ENCODE data around the gene NAB1. TPM values are rescaled to one million over a fixed set of nuclear protein-coding genes. Genes with fewer than 3 reads are reported as not detected.

NAB1 gene
- polyA plus RNA-seq, 1 donor: 53.9 TPM

DNA sequence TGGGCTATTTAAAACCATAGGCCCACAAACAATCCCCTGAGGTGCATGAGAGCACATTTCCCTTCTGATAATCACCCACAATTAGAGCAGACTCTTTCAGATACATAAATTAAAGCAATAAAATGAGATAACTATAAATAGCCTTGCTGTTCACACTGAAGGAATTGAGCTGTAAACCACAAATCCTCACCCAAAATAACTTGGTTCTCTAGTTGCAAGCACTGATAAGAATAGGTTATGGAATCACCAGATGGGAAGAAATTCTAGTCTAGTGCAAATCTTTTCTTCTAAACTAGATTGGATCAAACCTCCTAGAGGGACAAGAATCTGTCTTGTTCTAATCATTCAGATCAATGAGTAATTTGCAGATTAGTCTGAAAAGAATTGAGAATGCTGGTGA, 64.6 kb downstream of the NAB1 start:
- no peak for DNase-seq (ENCODE audit: low read depth)

DNA sequence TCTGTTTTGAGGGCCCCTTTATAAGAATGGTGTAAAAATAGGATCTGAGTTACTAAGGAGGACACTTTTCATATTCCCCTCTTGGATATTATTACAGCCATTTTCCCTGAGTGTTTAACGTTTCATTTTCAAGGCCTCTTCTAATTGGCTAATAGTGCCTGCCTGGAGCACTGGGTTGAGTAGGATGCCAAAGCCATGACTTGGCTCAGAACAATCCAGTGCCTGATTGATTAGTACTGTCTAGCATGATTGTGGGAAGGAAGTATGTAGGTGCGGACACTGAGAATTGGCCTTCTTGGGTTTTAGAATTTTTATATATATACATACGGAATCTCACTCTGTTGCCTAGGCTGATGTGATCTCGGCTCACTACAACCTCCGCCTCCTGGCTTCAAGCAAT, 66.1 kb downstream of the NAB1 start:
- DNase-seq (ENCODE audit: low read depth): no peak

DNA sequence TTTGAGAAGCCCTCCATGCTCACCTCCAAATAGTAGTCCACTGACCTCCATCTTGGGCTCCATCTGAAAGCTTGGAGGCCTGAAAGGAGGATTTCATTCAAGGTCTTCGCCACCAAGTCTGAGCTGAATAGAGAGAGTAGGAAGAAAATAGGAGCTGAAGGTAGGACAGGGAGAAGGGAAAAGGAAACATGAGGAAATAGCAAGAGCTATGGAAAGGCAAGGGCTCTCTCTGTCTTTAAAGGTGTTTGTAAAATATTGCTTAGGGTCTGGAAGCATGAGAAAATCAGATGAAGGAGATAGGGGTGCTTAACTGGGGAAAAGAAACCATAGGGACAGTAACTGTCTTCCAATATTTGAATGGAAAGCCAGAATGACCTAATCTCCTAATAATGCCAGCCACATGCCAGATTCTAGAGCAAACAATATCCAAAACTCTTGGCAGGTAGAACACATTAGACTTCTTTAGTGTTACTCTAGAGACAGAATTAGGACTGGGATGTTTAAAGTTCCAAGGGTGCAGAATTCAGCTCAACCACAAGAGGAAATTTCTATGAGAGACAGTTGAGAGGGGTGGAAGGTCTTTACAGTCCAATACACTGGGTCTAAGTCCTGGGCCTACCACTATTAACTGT, 67.4 kb downstream of the NAB1 start:
- DNase-seq (ENCODE audit: low read depth): no peak

DNA sequence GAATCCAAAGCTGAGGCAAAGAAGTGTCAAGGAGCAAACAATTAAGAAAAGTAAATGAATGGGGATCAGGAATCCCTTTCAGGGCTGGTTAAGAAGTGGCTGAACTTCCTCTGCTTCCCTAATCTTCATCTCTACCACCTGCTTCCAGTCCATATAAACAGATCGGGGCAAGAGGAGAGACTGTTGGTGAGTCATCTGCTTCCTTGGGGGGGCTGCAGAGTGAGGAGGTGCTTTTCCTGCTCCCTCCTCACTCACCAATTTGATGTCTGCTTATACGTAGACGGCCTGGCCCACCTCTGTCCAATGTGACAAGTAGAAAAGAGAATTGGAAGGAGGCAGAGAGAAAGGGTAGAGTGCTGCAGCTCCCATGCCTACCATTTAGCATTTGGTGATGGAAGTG, 68.4 kb downstream of the NAB1 start:
- no peak for DNase-seq (ENCODE audit: low read depth)

DNA sequence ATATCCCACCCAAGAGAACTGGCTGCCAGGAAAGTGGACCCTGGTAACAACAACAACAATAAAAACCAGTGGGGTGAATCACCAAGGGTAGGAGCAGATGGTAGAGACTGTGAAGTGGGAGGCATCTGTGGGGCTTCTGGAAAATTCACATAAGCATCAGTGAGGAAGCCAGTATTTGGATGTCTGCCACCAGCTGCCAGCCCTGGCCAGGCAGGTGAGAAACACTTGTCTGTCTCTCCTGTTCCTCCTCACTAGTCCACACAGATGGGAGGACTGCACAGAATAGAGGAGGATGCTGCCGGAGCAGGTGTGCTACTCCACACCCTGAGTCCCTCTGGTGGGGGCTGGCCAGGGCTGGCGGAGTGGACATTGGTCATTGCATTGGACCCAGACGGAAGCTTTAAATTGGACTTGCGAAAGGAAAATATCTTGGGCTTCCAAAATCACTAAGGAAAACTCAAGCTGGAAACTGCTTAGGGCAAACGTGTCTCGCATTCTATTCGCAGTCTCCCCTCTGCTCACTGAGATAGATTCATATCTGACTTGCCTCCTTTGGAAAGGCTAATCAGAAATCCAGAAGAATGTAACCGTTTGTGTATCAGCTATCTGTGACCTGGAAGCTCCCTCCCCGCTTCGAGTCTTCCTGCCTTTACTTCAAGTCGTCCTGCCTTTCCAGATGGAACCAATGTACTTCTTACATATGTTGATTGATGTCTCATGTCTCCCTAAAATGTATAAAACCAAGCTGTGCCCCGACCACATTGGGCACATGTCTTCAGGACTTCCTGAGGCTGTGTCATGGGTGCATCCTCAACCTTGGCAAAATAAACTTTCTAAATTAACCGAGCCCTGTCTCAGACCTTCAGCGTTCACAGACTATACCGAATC, 69.1 kb downstream of the NAB1 start:
- DNase-seq (ENCODE audit: low read depth): no peak

DNA sequence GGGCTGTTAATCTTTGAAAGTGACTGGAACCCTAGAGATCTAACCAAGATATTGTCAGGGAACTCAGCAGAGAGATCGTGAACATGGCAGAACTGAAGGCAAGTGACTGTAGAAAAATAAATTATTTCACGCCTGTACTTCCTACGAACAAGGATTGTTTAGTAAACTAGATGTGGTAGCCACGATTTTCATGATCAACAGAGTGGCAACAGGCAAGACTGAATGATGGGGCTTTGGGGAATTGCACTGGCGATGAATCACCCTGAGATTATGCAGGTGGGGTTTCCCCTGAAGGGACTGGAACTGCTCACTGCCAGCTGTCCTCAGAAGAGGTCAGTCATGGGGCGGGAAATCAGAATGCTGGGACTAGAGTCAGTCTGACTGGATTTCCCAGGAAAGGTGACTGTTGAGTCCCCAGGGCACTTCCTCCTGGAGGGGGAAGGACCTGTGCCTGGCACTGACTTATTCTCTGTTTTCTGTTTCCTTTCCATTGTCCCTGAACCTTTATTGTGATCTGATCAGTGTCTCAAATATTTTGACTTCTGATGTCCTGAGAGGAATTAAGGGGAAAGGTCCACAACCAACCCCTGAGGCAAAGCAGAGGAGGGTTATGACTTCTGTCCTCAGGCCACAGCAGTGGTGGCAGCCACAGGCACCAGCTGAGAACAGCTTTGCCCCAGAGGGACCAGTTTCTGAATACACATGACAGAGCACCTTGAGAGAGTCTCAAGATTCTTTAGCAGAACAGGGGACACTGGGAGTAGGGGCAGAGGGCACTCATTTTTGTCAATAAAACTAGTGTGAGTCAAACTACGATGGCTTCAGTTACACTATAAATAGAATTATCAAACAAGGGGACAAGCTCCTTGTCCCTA, 70.0 kb downstream of the NAB1 start:
- no peak for DNase-seq (ENCODE audit: low read depth)

DNA sequence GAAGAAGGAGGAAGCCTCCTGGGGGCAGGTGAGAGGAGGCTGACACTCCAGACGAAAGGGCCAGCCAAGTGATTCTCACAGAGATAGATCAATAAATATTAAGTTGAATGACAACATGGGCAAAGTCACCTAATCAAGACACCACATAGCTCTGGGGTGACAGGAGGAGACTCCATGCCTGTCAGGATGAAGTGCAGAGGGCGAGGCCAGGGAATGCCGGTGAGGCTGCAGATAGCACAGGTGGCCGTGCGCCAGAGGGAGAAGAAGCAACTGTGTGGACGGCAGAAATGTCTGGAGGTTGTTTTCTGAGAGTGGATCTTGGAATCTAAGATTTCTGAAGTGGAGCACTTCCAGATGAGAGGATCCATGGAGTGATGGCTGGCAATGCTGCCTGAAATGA, 71.4 kb downstream of the NAB1 start:
- DNase-seq (ENCODE audit: low read depth): no peak

DNA sequence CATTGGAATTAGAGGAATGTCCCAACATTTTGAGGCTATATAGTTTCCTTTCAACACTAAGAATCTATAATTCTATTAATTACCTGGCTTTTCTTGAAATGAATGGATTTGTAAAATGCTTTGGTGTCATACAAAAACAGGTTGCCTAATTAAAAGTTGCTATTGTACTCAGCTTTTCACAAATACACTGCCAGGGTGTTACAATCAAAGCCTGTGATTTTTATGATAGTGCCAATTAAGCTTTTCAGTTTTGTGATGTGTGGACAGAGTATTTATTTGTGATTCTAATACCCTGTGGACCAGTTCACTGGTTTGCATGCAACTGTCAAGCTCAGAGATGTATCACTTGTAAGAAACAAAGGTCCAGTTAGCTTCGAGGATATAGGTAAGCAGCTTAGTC, 71.8 kb downstream of the NAB1 start:
- no peak for DNase-seq (ENCODE audit: low read depth)

DNA sequence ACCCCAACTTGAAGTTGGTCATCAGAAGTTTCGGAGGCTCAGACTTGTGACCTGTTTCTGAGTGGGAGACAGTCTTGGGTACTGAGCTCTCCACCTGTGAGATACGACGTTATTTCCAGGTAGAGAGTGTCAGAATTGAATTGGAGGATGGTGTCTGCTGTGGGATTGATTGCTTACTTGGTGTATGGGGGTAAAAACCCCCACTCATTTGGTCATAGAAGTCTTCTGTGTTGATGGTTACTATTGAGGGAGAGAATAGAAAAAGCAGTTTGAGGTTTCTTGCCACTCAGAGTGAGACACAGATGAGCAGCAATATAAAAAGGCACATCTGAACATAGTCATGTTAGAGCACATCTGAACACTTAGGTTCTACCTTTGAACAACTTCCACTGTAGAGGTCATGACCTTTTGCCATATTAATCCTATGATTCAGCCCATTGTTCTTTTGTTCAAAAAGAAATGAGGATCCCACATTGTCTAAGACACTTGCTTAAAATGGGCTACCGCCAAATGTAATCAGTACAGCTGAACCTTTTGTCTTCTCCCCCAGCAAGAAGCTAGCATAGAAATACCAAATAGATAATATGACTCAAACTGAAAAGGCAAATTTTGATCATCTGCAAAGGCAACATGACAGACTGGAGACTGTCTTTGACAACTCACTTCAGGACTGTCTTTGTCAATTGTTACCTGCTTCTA, 73.3 kb downstream of the NAB1 start:
- no peak for DNase-seq (ENCODE audit: low read depth)

DNA sequence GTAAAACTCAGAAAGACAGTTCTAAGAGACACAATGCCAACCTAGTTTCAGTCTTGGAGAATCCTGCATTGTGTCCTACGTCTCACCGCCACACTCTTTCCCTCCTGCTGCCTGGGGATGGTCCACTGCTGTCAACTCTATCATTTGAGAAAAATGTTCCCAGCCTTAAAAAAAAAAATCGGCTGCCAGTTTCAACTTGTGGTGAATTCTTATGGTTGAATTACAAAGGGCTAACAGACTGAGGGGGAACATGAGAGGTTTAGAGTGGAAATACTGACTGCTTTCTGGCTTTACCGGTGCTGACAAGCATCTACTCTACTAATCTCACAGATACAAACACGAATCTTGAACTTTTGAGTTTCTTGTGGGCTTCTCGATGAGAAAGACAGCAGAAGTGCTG, 74.0 kb downstream of the NAB1 start:
- no peak for DNase-seq (ENCODE audit: low read depth)

DNA sequence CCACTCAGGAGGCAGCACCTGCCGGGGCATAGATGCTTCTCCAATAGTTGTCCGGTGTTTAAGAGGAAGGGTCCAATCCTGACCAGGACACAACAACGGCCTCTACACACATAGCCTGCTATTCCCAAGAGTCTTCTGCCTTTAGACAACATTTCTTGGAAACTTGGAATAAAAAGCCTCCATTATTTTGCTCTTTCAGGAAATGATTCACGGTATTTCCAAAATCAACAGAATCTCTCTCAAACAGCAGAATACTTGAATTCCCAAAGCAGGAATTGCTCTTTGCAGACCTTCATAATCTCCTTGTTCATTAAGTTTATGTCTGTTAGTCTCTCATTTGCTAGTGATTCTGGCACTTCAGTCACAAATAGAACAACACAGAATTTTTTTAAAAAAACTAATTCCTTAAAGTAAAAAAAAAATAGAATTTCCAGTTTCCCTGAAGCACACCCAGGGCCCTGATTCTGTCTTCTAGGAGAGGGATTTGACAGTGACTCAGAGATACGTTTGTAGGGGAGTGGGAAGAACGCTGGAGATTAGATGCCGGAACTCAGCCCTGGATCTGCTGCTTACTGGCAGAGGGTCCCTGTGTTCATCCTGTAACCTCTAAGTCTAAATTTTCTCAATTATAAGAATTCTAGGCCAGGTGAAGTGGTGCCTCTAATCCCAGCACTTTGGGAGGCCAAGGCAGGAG, 74.7 kb downstream of the NAB1 start:
- peak; percentile 34 for DNase-seq (ENCODE audit: low read depth)

DNA sequence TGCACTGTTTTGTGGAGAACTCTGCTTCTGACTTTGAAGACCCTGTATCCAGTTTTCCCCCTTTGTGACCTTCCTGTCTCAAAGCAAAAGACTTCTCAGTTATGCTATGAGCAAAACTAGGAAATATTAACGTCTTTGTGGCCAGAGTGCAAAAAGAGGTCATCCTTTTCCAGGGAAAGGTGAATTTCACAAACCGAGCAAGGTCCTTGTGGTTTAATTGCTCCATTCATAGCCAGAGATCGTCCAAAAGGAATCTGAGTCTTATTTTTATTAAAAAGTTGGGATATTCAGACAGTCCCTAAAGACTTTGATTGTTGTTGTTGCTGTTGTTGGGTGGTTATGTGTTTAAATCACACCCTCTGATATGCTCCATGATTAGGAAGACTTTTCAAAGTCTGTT, 77.4 kb downstream of the NAB1 start:
- DNase-seq (ENCODE audit: low read depth): no peak

DNA sequence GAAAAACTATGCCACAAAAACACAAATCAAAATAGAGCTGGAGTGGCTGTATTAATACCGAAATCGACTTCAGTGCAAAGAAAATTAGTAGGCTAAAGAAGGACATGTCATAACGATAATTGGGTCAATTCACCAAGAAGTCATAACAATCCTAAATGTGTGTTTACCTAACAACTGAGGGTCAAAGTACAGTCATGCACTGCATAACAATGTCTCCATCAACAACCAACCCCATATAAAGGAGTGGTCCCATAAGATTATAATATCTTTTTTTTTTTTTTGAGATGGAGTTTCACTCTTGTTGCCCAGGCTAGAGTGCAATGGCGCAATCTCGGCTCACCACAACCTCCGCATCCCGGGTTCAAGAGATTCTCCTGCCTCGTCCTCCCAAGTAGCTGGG, 87.5 kb downstream of the NAB1 start:
- no peak for DNase-seq (ENCODE audit: low read depth)

DNA sequence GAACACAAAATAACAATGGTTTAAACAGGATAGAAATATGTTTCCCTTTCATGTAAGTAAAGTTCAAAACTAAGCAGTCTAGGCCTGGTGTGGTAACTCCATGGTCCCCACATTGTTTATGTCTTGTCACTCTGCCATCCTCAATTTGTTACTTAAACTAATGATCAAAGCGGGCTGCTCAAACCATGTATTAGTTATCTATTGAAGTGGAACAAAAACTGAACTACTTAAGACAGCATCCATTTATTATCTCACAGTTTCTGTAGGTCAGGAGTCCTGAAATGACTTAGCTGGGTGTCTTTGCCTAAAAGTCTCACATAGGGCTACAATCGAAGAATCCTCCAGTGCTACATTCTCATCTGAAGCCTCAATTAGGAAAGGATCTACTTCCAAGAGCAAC, 91.6 kb downstream of the NAB1 start:
- no peak for DNase-seq (ENCODE audit: low read depth)

Other genes with a start within 250 kb of the NAB1 start
- gene MFSD6, start 240.7 kb upstream of the NAB1 start, polyA plus RNA-seq (ENCODE audit: insufficient read length): 9.3 TPM
- gene NEMP2, start 114.4 kb upstream of the NAB1 start, polyA plus RNA-seq (ENCODE audit: insufficient read length): 4.1 TPM
- gene GLS, start 231.7 kb downstream of the NAB1 start, polyA plus RNA-seq (ENCODE audit: insufficient read length): 51.8 TPM

Measured in forelimb muscle (tissue), 1 donor.